Bronchial epithelial cell (primary cell): ENCODE results near the gene DDX51. TPM values are rescaled to one million over a fixed set of nuclear protein-coding genes. Genes with fewer than 3 reads are reported as not detected.

Source experiments
- DNase-seq: peaks from one replicate; pipeline ENCODE4 v3.0.0-alpha.2; 2010; ENCODE audit warnings: low read depth
- FAIRE-seq: peaks from 2 replicates; lab custom pipeline; 2011; peaks lifted over from hg19 to GRCh38; lab: Jason Lieb, UNC
- H3K27me3 ChIP-seq: 2 replicates; pipeline ENCODE4 v1.5.1; 2011; ENCODE audit warnings: low read length; ENCODE audit not compliant: control insufficient read depth, insufficient read depth
- H3K36me3 ChIP-seq: 2 replicates; pipeline ENCODE4 v1.5.1; 2011; ENCODE audit warnings: low read length; ENCODE audit not compliant: control insufficient read depth, insufficient read depth
- H3K4me3 ChIP-seq: 2 replicates; pipeline ENCODE4 v1.5.1; 2011; ENCODE audit warnings: mild to moderate bottlenecking, low read depth, low read length, control low read depth
- total RNA-seq: library from RNA; depleted of rRNA; stranded (reverse); fragments of >200 nt; gene quantifications from 2 replicates; pipeline ENCODE4 v1.2.1, GENCODE V29; 2014
- TF ChIP-seq, protein P1 (sequence below): IDR thresholded peaks from 2 replicates; pipeline ENCODE4 v1.5.1; 2011; ENCODE audit warnings: mild to moderate bottlenecking, moderate library complexity, low read length, control low read depth, inconsistent platforms; ENCODE audit not compliant: insufficient read depth, severe bottlenecking

Gene DDX51
- total RNA-seq, 1 donor from 2014 or later: 10.0 TPM

DNA sequence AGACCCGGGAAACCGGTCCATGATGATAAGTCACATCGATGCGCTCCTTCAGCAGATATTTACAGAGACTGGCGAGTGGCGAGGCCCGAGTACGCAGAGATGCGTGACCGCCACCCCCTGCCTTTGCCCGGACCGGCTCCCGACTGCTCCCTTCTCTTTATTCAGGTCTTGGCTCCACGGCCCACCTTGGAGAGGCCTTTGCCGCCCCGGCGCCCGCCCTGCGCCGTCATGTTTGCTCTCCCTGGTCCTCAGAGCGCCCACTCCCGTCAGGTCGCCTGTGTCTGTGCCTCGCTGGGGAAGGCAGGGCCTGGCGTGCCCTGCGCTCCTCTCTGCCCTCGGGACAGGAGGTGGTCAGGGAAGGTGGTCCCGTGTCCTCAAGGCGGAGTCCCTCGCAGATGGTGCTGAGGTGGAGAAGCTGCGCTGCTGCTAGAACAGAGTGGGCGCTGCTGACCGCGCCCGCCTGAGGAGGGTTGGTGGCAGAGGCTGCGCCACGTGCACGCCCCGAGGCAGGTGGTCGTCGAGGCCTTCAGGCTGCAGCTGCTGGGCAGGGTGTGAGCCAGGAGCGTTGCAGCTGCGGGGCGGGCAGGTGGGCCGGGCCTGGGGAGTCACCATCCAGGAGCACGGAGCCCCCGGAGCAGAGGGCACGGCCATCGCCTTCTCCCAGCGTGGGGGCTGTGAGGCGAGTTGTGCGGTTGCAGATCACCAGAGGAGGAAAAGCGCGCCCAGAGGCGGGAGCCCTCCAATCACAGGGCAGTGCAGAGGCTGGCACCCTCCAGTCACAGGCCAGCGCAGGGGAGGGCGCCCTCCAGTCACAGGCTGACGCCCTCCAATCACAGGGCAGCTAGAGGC, 27.2 kb downstream of the DDX51 start:
- DNase-seq (no peak), FAIRE-seq (no peak)
- TF ChIP-seq, protein P1, sequence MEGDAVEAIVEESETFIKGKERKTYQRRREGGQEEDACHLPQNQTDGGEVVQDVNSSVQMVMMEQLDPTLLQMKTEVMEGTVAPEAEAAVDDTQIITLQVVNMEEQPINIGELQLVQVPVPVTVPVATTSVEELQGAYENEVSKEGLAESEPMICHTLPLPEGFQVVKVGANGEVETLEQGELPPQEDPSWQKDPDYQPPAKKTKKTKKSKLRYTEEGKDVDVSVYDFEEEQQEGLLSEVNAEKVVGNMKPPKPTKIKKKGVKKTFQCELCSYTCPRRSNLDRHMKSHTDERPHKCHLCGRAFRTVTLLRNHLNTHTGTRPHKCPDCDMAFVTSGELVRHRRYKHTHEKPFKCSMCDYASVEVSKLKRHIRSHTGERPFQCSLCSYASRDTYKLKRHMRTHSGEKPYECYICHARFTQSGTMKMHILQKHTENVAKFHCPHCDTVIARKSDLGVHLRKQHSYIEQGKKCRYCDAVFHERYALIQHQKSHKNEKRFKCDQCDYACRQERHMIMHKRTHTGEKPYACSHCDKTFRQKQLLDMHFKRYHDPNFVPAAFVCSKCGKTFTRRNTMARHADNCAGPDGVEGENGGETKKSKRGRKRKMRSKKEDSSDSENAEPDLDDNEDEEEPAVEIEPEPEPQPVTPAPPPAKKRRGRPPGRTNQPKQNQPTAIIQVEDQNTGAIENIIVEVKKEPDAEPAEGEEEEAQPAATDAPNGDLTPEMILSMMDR: no peak
- H3K27me3 ChIP-seq: no peaks in the 10 kb centered on the region
- peaks cover 7% of the 10 kb centered on the region for H3K36me3 ChIP-seq
- no peak overlapping the region for H3K4me3 ChIP-seq

DNA sequence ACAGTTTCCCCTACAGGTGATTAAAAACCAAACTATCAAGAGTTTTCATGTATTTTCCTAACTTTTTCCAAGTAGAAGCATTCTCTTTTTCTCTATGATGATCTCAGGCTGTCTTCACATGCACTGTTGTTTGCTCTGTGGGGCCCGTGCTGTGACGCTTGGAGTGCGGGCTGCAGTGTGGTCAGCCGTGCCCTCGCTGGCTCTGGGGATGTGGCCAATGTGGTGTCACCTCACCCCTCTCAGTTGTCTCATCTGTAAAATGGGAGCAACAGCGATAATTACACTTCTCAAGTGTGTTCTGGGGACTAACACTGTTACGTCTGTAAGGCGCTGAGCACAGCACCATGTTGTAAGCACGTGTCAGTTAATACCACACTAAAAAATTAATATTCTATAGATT, 28.6 kb downstream of the DDX51 start:
- H3K27me3 ChIP-seq: no peaks in the 10 kb centered on the region
- no peak for FAIRE-seq
- peaks cover 11% of the 10 kb centered on the region for H3K36me3 ChIP-seq
- TF ChIP-seq, protein P1: no peak
- no peak for DNase-seq
- no peak overlapping the region for H3K4me3 ChIP-seq

DNA sequence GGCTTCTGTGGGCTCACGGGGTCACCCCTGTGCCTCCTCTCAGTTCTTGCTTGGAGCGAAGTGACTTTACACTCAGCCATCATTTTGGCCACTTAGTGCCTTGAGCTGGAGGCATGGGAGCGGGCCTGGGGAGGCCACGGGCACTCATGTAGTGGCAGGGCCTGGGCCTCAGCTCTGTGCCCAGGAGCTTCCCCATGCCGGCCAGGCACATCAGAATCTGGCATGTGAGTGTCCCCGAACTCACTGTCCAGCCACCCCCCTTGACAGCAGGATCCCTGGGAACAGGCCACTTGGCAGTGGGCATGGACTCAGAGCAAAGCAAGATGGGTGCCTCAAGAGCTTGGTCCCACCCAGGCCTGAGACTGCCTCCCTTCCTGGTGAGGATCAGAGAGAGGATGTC, 29.5 kb downstream of the DDX51 start:
- FAIRE-seq: no peak
- Histone ChIP-seq H3K36me3 (peaks cover 13% of the 10 kb centered on the region), H3K4me3 (no peak overlapping the region), H3K27me3 (no peaks in the 10 kb centered on the region)
- TF ChIP-seq, protein P1: no peak
- no peak for DNase-seq

DNA sequence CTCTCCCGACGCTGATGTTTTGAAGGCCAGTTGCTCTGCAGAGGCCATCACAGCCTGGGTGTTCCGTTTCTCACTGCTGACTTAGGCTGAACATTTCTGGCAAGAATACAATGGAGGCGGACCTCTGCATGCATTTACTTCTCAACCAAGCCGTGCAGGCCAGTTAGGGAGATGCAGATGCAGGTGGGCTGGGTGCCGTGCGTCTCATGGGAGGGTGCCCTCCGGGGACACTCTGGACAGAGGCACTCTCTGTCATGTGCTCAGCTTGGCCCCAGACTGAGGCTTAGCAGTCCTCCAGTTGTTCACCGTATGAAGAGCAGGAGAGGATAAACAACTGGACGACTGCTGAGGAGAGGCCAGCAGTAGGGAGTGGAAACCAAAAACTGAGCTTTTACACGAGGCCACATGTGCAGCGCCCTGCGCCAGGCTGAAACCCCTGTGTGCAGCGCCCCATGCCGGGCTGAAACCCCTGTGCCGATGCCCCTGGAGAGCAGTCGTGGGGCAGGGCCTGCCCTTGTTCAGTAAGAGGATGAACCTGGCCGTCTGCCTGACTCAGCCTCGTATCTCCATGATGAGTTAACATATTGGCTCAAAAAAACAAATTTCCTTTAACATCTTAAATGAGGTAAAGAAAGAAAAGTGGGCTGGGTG, 32.3 kb downstream of the DDX51 start:
- TF ChIP-seq, protein P1: no peak
- Histone ChIP-seq H3K36me3 (peaks cover 12% of the 10 kb centered on the region), H3K4me3 (no peak overlapping the region), H3K27me3 (no peaks in the 10 kb centered on the region)
- DNase-seq: no peak
- FAIRE-seq: peak; percentile 58

DNA sequence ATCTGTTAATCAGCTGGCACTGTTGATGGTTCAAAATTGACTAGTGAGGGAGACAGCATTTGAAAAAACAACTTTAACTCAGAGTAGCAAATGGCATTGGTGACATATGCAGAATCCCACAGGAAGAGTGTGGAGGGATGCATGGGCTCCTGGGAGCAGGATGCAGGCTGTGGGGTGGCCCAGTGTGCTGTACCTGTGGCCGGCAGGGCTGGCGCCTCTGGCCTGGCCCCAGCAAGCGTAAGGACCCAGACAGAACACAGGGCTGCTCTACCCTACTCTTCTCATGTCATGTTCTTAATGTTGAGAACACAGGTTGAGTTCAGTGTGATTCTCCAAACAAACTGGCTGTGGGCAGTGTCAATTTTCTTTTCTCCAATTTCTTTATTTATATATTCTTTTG, 33.4 kb downstream of the DDX51 start:
- no peak for DNase-seq
- TF ChIP-seq, protein P1: no peak
- peaks cover 12% of the 10 kb centered on the region for H3K36me3 ChIP-seq
- no peak overlapping the region for H3K4me3 ChIP-seq
- FAIRE-seq: no peak
- no peaks in the 10 kb centered on the region for H3K27me3 ChIP-seq
